Upper lobe of left lung (tissue), 6 donors: ENCODE measurements around the gene NRF1. TPM values are rescaled to one million over a fixed set of nuclear protein-coding genes. Genes with fewer than 3 reads are reported as not detected.

Source experiments
- ATAC-seq, 2 donors: fragments of 200-7000 bp; cut with Tn5 transposase; one replicate each; pipeline ENCODE4 v1.9.1; 2022; ENCODE audit warnings: mild to moderate bottlenecking in 2 of 2, moderate library complexity in 2 of 2; ENCODE audit not compliant: low FRiP score in 2 of 2
- DNase-seq, 2 donors: peaks; one replicate each; pipeline ENCODE4 v3.0.0-alpha.2; 2019 to 2020
- H3K27ac ChIP-seq, 4 donors: fragments of 200-600 bp; sonication (generic); one replicate each; pipeline ENCODE4 v1.5.1; 2016 to 2019
- H3K27me3 ChIP-seq, 4 donors: fragments of 200-600 bp; sonication (generic); one replicate each; pipeline ENCODE4 v1.5.1; 2017 to 2019
- H3K36me3 ChIP-seq, 4 donors: fragments of 200-600 bp; sonication (generic); one replicate each; pipeline ENCODE4 v1.5.1; 2016 to 2019
- H3K4me1 ChIP-seq, 4 donors: fragments of 200-600 bp; sonication (generic); one replicate each; pipeline ENCODE4 v1.5.1; 2018 to 2019
- H3K4me3 ChIP-seq, 4 donors: fragments of 200-600 bp; sonication (generic); one replicate each; pipeline ENCODE4 v1.5.1; 2017 to 2019; ENCODE audit warnings: mild to moderate bottlenecking in 2 of 4, moderate library complexity in 1 of 4
- H3K9me3 ChIP-seq, 4 donors: fragments of 200-600 bp; sonication (generic); one replicate each; pipeline ENCODE4 v1.5.1; 2018 to 2019
- CTCF ChIP-seq, 6 experiments: fragments of 450-650 bp in 4 of 6; fragments of 200-600 bp in 2 of 6; sonication (generic) in 2 of 6; IDR thresholded peaks; one replicate each; pipeline ENCODE4 v1.5.1; 2016 to 2019; ENCODE audit warnings: antibody characterized with exemption in 6 of 6
- EP300 ChIP-seq, 4 donors: sonication (generic); formaldehyde crosslinking; IDR thresholded peaks; one replicate each; pipeline ENCODE4 v1.5.1; 2017; ENCODE audit warnings: antibody characterized with exemption in 4 of 4, control low read depth in 2 of 4
- POLR2A ChIP-seq, 4 donors: fragments of 450-650 bp; IDR thresholded peaks; one replicate each; pipeline ENCODE4 v1.5.1; 2016 to 2017; ENCODE audit warnings: antibody characterized with exemption in 4 of 4, mild to moderate bottlenecking in 2 of 4
- POLR2AphosphoS5 ChIP-seq, 2 donors: sonication (generic); formaldehyde crosslinking; IDR thresholded peaks; one replicate each; pipeline ENCODE4 v1.5.1; 2017; ENCODE audit warnings: antibody characterized with exemption in 2 of 2
- WGBS, 2 donors: methylation state at CpG; one replicate each; pipeline ENCODE4 v1.1.5; 2017 to 2018; 5-methylcytosine and 5-hydroxymethylcytosine counted together
- total RNA-seq, 6 donors: library from RNA; depleted of rRNA in 4 of 6; stranded (reverse); fragments of >200 nt in 4 of 6; gene quantifications; one replicate each; pipeline versions ENCODE4 v1.1.0 to v1.2.1, GENCODE V29; 2016 to 2021
- donor health status: DM: no; HTN: no; CAD: no; lungs with moderate emphysema.
- donor health status: DM: no; HTN: yes; CAD: no; lungs with severe emphysema.

The NRF1 gene
- total RNA-seq, 6 donors from 2014 or later, result 12.7 to 27.2 (median 19.1) TPM

GRCh38 chr7:129771928-129772479, 160.5 kb downstream of the NRF1 start:
- Histone ChIP-seq H3K4me1 (peaks cover 0 to 5% (median 0%) of the 10 kb centered on the region in 4 donors), H3K9me3 (no peaks in the 10 kb centered on the region), H3K27me3 (peaks cover 0 to under 1% (median under 1%) of the 10 kb centered on the region in 4 donors), H3K36me3 (no peaks in the 10 kb centered on the region), H3K4me3 (no peak overlapping the region), H3K27ac (no peak overlapping the region)
- 86 to 88% methylated on average over 10 to 18 of the region's 18 CpGs for WGBS, 2 donors
- TF ChIP-seq POLR2AphosphoS5 (IDR thresholded peaks at IDR 0.05) (no peak), EP300 (IDR thresholded peaks at IDR 0.05) (no peak), POLR2A (IDR thresholded peaks at IDR 0.05) (no peak), CTCF (IDR thresholded peaks at IDR 0.05) (no peak)
- ATAC-seq (no peak), DNase-seq (no peak)

GRCh38 chr7:129772646-129773280, 161.2 kb downstream of the NRF1 start:
- no peak for DNase-seq
- 84 to 100% methylated on average over 4 to 9 of the region's 15 CpGs for WGBS, 2 donors

GRCh38 chr7:129773328-129773731, 161.8 kb downstream of the NRF1 start:
- Histone ChIP-seq H3K27me3 (peaks cover 0 to 14% (median 7%) of the 10 kb centered on the region in 4 donors), H3K9me3 (no peaks in the 10 kb centered on the region), H3K4me3 (no peak overlapping the region), H3K4me1 (peaks cover 0 to 8% (median 2%) of the 10 kb centered on the region in 4 donors), H3K27ac (no peak overlapping the region), H3K36me3 (no peaks in the 10 kb centered on the region)
- ATAC-seq (no peak), DNase-seq (no peak)
- WGBS, 2 donors, result 72 to 76% methylated on average over 4 to 5 of the region's 5 CpGs
- TF ChIP-seq EP300 (IDR thresholded peaks at IDR 0.05) (no peak), CTCF (IDR thresholded peaks at IDR 0.05) (no peak), POLR2AphosphoS5 (IDR thresholded peaks at IDR 0.05) (no peak), POLR2A (IDR thresholded peaks at IDR 0.05) (no peak)

More at GRCh38 chr7:129772646-129773280, 161.2 kb downstream of the NRF1 start:
- Histone ChIP-seq H3K27ac (no peak overlapping the region), H3K36me3 (no peaks in the 10 kb centered on the region), H3K4me3 (no peak overlapping the region), H3K9me3 (no peaks in the 10 kb centered on the region), H3K27me3 (peaks cover 0 to 8% (median 4%) of the 10 kb centered on the region in 4 donors), H3K4me1 (peaks cover 0 to 5% (median 0%) of the 10 kb centered on the region in 4 donors)
- TF ChIP-seq POLR2A (IDR thresholded peaks at IDR 0.05) (no peak), CTCF (IDR thresholded peaks at IDR 0.05) (no peak), EP300 (IDR thresholded peaks at IDR 0.05) (no peak), POLR2AphosphoS5 (IDR thresholded peaks at IDR 0.05) (no peak)
- ATAC-seq, result no peak

- DNase-seq (no peak), ATAC-seq (no peak)
- no peak overlapping the region for H3K4me3 ChIP-seq
- H3K36me3 ChIP-seq, result no peaks in the 10 kb centered on the region
- peaks cover 4 to 13% (median 7%) of the 10 kb centered on the region in 4 donors for H3K4me1 ChIP-seq
- no peak overlapping the region for H3K27ac ChIP-seq
- H3K27me3 ChIP-seq, result peaks cover 0 to 19% (median 10%) of the 10 kb centered on the region in 4 donors
- H3K9me3 ChIP-seq, result no peaks in the 10 kb centered on the region
- WGBS, 2 donors, result 94% methylated on average over 3 of the region's 3 CpGs; no CpG with 5 or more reads in 1 of the 2 donors
- no peak for TF ChIP-seq POLR2A (IDR thresholded peaks at IDR 0.05)
- no peak for TF ChIP-seq CTCF (IDR thresholded peaks at IDR 0.05)
- TF ChIP-seq POLR2AphosphoS5 (IDR thresholded peaks at IDR 0.05), result no peak
- TF ChIP-seq EP300 (IDR thresholded peaks at IDR 0.05), result no peak
Observed at GRCh38 chr7:129773871-129774270, 162.4 kb downstream of the NRF1 start.
